Activated naive CD4-positive, alpha-beta T cell treated with Interleukin-2 at 50 U/mL for 16 hours (primary cell): ENCODE results near the gene PDZD8.

Experiments used
- DNase-seq: peaks from one replicate; pipeline ENCODE4 v3.0.0-alpha.2; 2020

Gene PDZD8

GRCh38 chr10:117391436-117392205 lies 16.4 kb upstream of the PDZD8 start:
- DNase-seq = no peak

GRCh38 chr10:117390420-117390819 lies 15.2 kb upstream of the PDZD8 start:
- no peak for DNase-seq

GRCh38 chr10:117386805-117387204 lies 11.6 kb upstream of the PDZD8 start:
- DNase-seq = no peak

GRCh38 chr10:117382861-117383260 lies 7.6 kb upstream of the PDZD8 start:
- DNase-seq = no peak

- DNase-seq = peak; percentile 25
Observed at GRCh38 chr10:117374506-117375359, 507 bp downstream of the PDZD8 start.

- DNase-seq = peak; percentile 29
Observed at GRCh38 chr10:117373823-117374505, 1.3 kb downstream of the PDZD8 start.

GRCh38 chr10:117370205-117370604 lies 5.0 kb downstream of the PDZD8 start:
- DNase-seq = no peak

GRCh38 chr10:117367718-117368117 lies 7.5 kb downstream of the PDZD8 start:
- DNase-seq = no peak

GRCh38 chr10:117366741-117367140 lies 8.5 kb downstream of the PDZD8 start:
- no peak for DNase-seq

- DNase-seq = no peak
Observed at GRCh38 chr10:117365612-117366011, 9.6 kb downstream of the PDZD8 start.

GRCh38 chr10:117364110-117364960 lies 10.9 kb downstream of the PDZD8 start:
- DNase-seq = no peak

- no peak for DNase-seq
Observed at GRCh38 chr10:117363028-117363427, 12.2 kb downstream of the PDZD8 start.

- DNase-seq = no peak
Observed at GRCh38 chr10:117362313-117362712, 12.9 kb downstream of the PDZD8 start.

- DNase-seq = no peak
Observed at GRCh38 chr10:117360994-117361667, 14.1 kb downstream of the PDZD8 start.

- no peak for DNase-seq
Observed at GRCh38 chr10:117360016-117360415, 15.2 kb downstream of the PDZD8 start.

GRCh38 chr10:117355072-117355471 lies 20.2 kb downstream of the PDZD8 start:
- DNase-seq = no peak

- DNase-seq = no peak
Observed at GRCh38 chr10:117353684-117354083, 21.6 kb downstream of the PDZD8 start.

GRCh38 chr10:117352724-117353123 lies 22.5 kb downstream of the PDZD8 start:
- no peak for DNase-seq

- DNase-seq = no peak
Observed at GRCh38 chr10:117351996-117352395, 23.2 kb downstream of the PDZD8 start.

- DNase-seq = no peak
Observed at GRCh38 chr10:117351558-117351957, 23.7 kb downstream of the PDZD8 start.

- DNase-seq = no peak
Observed at GRCh38 chr10:117350909-117351308, 24.3 kb downstream of the PDZD8 start.

- DNase-seq = no peak
Observed at GRCh38 chr10:117348236-117348635, 27.0 kb downstream of the PDZD8 start.
